ENCODE measurements around the gene BCL2L2.

The BCL2L2 gene

GRCh38 chr14:23349156-23349845, 42.7 kb downstream of the BCL2L2 start:
- Histone ChIP-seq H3K79me1 (ENCODE audit: low read length) (no peaks in the 10 kb centered on the region), H3K4me1 (ENCODE audit: control insufficient read depth, low read depth, low read length) (peaks cover 2% of the 10 kb centered on the region), H2BK15ac (replicated peaks; ENCODE audit: low read depth) (no peak overlapping the region), H3K4me3 (ENCODE audit: low read length) (no peak overlapping the region), H2AK5ac (ENCODE audit: low read length) (no peak overlapping the region), H2BK120ac (ENCODE audit: low read depth, low read length) (no peak overlapping the region), H3K4ac (ENCODE audit: low read depth, low read length) (no peak overlapping the region), H3K23ac (ENCODE audit: low read length) (no peak overlapping the region), H3K18ac (ENCODE audit: low read length) (no peak overlapping the region), H3K27me3 (ENCODE audit: insufficient read depth, low read length, poor library complexity) (no peaks in the 10 kb centered on the region), H3K9ac (ENCODE audit: low read length) (no peak overlapping the region), H3K36me3 (ENCODE audit: control insufficient read depth, insufficient read depth, low read length) (no peaks in the 10 kb centered on the region), H3K4me2 (ENCODE audit: low read length) (no peak overlapping the region), H4K5ac (ENCODE audit: low read length) (no peak overlapping the region), H2BK5ac (ENCODE audit: low read length) (no peak overlapping the region), H4K8ac (ENCODE audit: low read depth, low read length) (no peak overlapping the region), H3K56ac (ENCODE audit: low read length) (no peak overlapping the region), H3K79me2 (ENCODE audit: control insufficient read depth, insufficient read depth, low read length) (no peaks in the 10 kb centered on the region), H3K27ac (ENCODE audit: low read depth, low read length) (no peak overlapping the region)
- WGBS (ENCODE audit: extremely low coverage, insufficient coverage, low lambda C conversion rate): no CpG with 5 or more reads among the region's 8 CpGs
- no peak for DNase-seq

DNA sequence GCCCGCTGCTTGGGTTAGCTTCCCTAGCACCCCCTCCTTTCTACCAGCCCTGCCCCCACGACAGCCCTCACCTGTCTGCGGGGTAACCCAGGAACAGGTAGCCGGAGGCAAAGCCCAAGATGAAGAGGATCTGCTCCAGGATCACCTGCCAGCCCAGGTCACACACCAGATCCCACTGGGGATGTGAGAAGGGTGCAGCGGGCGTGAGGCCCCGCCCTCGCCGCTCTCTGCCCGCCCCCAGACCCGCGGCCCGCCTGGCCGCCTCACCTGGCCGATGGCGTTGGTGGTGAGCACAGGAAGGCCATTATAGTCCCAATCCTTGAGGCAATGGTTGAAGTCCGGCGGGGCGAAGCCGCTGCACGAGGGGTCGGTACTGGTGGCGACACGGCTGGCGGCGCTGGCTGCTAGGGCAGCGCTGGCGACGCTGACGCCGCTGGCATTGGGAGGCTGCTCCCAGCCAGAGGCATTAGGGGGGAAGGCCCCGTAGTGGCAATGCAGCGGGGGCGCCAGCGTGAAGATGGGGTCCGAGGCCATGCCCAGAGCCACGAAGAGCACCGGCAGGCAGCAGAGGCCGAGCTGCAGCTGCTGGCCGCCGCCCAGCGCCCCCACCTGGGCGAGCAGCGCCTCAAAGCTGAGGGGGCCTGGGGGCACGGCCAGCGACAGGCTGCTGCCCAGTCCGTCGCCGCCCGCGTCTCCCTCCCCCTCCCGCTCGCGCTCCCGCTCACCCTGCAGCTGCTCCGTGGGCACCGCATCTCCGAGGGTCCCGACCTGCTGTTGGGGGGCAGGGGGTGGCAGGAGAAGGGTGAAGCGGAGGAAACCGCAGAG, 45.3 kb downstream of the BCL2L2 start:
- Histone ChIP-seq H4K8ac (ENCODE audit: low read depth, low read length) (no peak overlapping the region), H3K4ac (ENCODE audit: low read depth, low read length) (no peak overlapping the region), H3K18ac (ENCODE audit: low read length) (no peak overlapping the region), H3K27ac (ENCODE audit: low read depth, low read length) (no peak overlapping the region), H3K9ac (ENCODE audit: low read length) (peak overlapping the region; percentile 87), H3K4me3 (ENCODE audit: low read length) (peak overlapping the region; percentile 69), H2BK5ac (ENCODE audit: low read length) (peak overlapping the region; percentile 17), H3K4me2 (ENCODE audit: low read length) (peak overlapping the region; percentile 87), H3K56ac (ENCODE audit: low read length) (peak overlapping the region; percentile 95), H4K5ac (ENCODE audit: low read length) (no peak overlapping the region), H3K27me3 (ENCODE audit: insufficient read depth, low read length, poor library complexity) (no peaks in the 10 kb centered on the region), H3K79me2 (ENCODE audit: control insufficient read depth, insufficient read depth, low read length) (no peaks in the 10 kb centered on the region), H2BK15ac (replicated peaks; ENCODE audit: low read depth) (no peak overlapping the region), H2BK120ac (ENCODE audit: low read depth, low read length) (no peak overlapping the region), H3K4me1 (ENCODE audit: control insufficient read depth, low read depth, low read length) (peaks cover 2% of the 10 kb centered on the region), H3K23ac (ENCODE audit: low read length) (peak overlapping the region; percentile 33), H3K36me3 (ENCODE audit: control insufficient read depth, insufficient read depth, low read length) (no peaks in the 10 kb centered on the region), H3K79me1 (ENCODE audit: low read length) (no peaks in the 10 kb centered on the region), H2AK5ac (ENCODE audit: low read length) (no peak overlapping the region)
- WGBS (ENCODE audit: extremely low coverage, insufficient coverage, low lambda C conversion rate): no CpG with 5 or more reads among the region's 61 CpGs
- peak; percentile 59 for DNase-seq

DNA sequence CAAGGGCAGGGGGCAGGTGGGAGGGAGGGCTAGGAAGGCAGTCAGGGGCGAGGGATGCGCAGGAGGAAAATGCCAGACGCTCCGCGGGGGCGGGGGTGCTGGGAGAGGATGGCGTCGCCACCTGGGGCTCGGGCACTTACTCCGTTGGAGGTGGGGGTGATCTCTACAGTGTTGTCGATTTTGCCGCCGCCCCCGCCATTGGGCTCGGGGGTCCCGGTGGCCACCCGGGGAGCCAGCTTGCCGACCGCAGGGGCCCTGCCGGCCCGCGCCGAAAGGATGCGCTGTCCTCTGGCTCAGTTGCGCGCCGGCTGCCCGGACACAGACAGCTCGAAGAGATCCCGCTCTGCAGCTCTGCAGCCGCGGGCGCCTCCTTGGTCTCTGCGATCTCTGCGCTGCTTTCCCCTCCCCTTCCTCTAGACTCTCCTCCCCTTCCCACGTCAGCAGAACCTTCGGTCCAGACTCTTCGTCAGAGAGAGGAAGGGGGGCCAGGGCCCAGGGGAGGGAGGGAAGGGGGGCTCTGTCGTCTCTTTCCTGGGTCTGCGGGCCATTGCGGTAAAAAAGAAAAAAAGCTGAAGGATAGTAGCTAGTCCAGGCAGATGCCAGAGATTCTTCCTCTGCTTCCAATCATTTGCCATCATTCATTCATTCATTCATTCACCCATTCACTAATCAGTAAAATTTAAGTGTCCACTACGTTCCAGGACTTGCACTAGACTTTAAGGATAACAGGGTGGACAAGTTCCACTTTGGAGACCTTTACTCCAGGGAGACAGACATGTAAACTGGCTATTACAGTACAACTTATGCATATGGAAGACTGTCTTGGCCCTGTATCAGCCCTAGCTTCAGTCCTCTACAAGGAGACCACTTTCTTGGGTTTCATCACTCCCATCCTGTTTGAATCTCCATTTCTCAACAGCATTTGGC, 46.1 kb downstream of the BCL2L2 start, which contains the start of gene SLC22A17:
SLC22A17 (minus strand) TSS at position 382 of the 927 bp plus-strand sequence.
- Histone ChIP-seq H2BK5ac (ENCODE audit: low read length) (peak within 1 kb of the TSS; percentile 17), H4K5ac (ENCODE audit: low read length) (no peak within 1 kb of the TSS), H3K4me3 (ENCODE audit: low read length) (peak within 1 kb of the TSS; percentile 69), H2BK120ac (ENCODE audit: low read depth, low read length) (no peak within 1 kb of the TSS), H3K4me1 (ENCODE audit: control insufficient read depth, low read depth, low read length) (peaks cover 2% of the 10 kb centered on the region), H3K4ac (ENCODE audit: low read depth, low read length) (no peak within 1 kb of the TSS), H3K56ac (ENCODE audit: low read length) (peak within 1 kb of the TSS; percentile 95), H3K23ac (ENCODE audit: low read length) (peak within 1 kb of the TSS; percentile 33), H3K27ac (ENCODE audit: low read depth, low read length) (peak within 1 kb of the TSS; percentile 25), H2AK5ac (ENCODE audit: low read length) (no peak within 1 kb of the TSS), H2BK15ac (replicated peaks; ENCODE audit: low read depth) (no peak within 1 kb of the TSS), H3K79me1 (ENCODE audit: low read length) (no peaks in the 10 kb centered on the region), H3K4me2 (ENCODE audit: low read length) (peak within 1 kb of the TSS; percentile 87), H3K9ac (ENCODE audit: low read length) (peak within 1 kb of the TSS; percentile 87), H4K8ac (ENCODE audit: low read depth, low read length) (no peak within 1 kb of the TSS), H3K36me3 (ENCODE audit: control insufficient read depth, insufficient read depth, low read length) (no peaks in the 10 kb centered on the region), H3K79me2 (ENCODE audit: control insufficient read depth, insufficient read depth, low read length) (no peaks in the 10 kb centered on the region), H3K18ac (ENCODE audit: low read length) (peak within 1 kb of the TSS; percentile 54), H3K27me3 (ENCODE audit: insufficient read depth, low read length, poor library complexity) (no peaks in the 10 kb centered on the region)
- peak; percentile 96 for DNase-seq
- no CpG with 5 or more reads among the region's 42 CpGs for WGBS (ENCODE audit: extremely low coverage, insufficient coverage, low lambda C conversion rate)

- WGBS (ENCODE audit: extremely low coverage, insufficient coverage, low lambda C conversion rate): no CpG with 5 or more reads among the region's 5 CpGs
- H4K5ac ChIP-seq (ENCODE audit: low read length): no peak overlapping the region
Measured at GRCh38 chr14:23353433-23353780, 46.8 kb downstream of the BCL2L2 start.

DNA sequence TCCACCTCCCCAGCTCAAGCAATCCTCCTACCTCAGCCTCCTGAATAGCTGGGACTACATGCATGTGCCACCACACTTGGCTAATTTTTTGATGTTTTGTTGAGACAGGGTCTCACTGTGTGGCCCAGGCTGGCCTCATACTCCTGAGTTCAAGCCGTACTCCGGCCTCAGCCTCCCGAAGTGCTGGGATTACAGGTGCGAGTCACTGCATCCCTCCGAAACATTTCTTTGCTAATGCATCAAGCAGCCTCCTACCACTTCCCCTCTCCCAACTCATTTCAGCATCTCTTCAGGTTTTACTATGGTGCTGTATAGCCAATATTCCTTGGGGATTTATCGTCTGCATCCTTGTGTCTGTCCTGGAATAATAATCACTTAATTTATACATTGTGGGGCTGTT, 48.4 kb downstream of the BCL2L2 start:
- H2BK120ac ChIP-seq (ENCODE audit: low read depth, low read length): no peak overlapping the region
- no peak overlapping the region for H3K9ac ChIP-seq (ENCODE audit: low read length)
- H3K4me1 ChIP-seq (ENCODE audit: control insufficient read depth, low read depth, low read length): peaks cover 2% of the 10 kb centered on the region
- H4K8ac ChIP-seq (ENCODE audit: low read depth, low read length): no peak overlapping the region
- no peak overlapping the region for H3K4me3 ChIP-seq (ENCODE audit: low read length)
- no peaks in the 10 kb centered on the region for H3K79me1 ChIP-seq (ENCODE audit: low read length)
- no peak overlapping the region for H3K23ac ChIP-seq (ENCODE audit: low read length)
- H3K18ac ChIP-seq (ENCODE audit: low read length): no peak overlapping the region
- no peaks in the 10 kb centered on the region for H3K36me3 ChIP-seq (ENCODE audit: control insufficient read depth, insufficient read depth, low read length)
- H4K5ac ChIP-seq (ENCODE audit: low read length): no peak overlapping the region
- no peak overlapping the region for H2BK15ac ChIP-seq (replicated peaks; ENCODE audit: low read depth)
- H2AK5ac ChIP-seq (ENCODE audit: low read length): no peak overlapping the region
- H3K27me3 ChIP-seq (ENCODE audit: insufficient read depth, low read length, poor library complexity): no peaks in the 10 kb centered on the region
- H2BK5ac ChIP-seq (ENCODE audit: low read length): no peak overlapping the region
- no peak overlapping the region for H3K27ac ChIP-seq (ENCODE audit: low read depth, low read length)
- no CpG with 5 or more reads among the region's 6 CpGs for WGBS (ENCODE audit: extremely low coverage, insufficient coverage, low lambda C conversion rate)
- no peak for DNase-seq
- no peak overlapping the region for H3K56ac ChIP-seq (ENCODE audit: low read length)
- no peak overlapping the region for H3K4me2 ChIP-seq (ENCODE audit: low read length)
- H3K4ac ChIP-seq (ENCODE audit: low read depth, low read length): no peak overlapping the region
- no peaks in the 10 kb centered on the region for H3K79me2 ChIP-seq (ENCODE audit: control insufficient read depth, insufficient read depth, low read length)

More at GRCh38 chr14:23353433-23353780, 46.8 kb downstream of the BCL2L2 start:
- H3K27me3 ChIP-seq (ENCODE audit: insufficient read depth, low read length, poor library complexity): no peaks in the 10 kb centered on the region
- H3K56ac ChIP-seq (ENCODE audit: low read length): no peak overlapping the region
- no peak overlapping the region for H2BK120ac ChIP-seq (ENCODE audit: low read depth, low read length)
- H3K79me1 ChIP-seq (ENCODE audit: low read length): no peaks in the 10 kb centered on the region
- H3K4ac ChIP-seq (ENCODE audit: low read depth, low read length): no peak overlapping the region
- no peak overlapping the region for H3K27ac ChIP-seq (ENCODE audit: low read depth, low read length)
- DNase-seq: no peak
- no peak overlapping the region for H3K23ac ChIP-seq (ENCODE audit: low read length)
- H3K4me3 ChIP-seq (ENCODE audit: low read length): no peak overlapping the region
- no peaks in the 10 kb centered on the region for H3K79me2 ChIP-seq (ENCODE audit: control insufficient read depth, insufficient read depth, low read length)
- H2BK15ac ChIP-seq (replicated peaks; ENCODE audit: low read depth): no peak overlapping the region
- no peaks in the 10 kb centered on the region for H3K36me3 ChIP-seq (ENCODE audit: control insufficient read depth, insufficient read depth, low read length)
- no peak overlapping the region for H3K9ac ChIP-seq (ENCODE audit: low read length)
- H3K4me1 ChIP-seq (ENCODE audit: control insufficient read depth, low read depth, low read length): peaks cover 2% of the 10 kb centered on the region
- H2AK5ac ChIP-seq (ENCODE audit: low read length): no peak overlapping the region
- no peak overlapping the region for H2BK5ac ChIP-seq (ENCODE audit: low read length)
- no peak overlapping the region for H4K8ac ChIP-seq (ENCODE audit: low read depth, low read length)
- no peak overlapping the region for H3K18ac ChIP-seq (ENCODE audit: low read length)
- no peak overlapping the region for H3K4me2 ChIP-seq (ENCODE audit: low read length)

Measured in mesendoderm (in vitro differentiated cells).